Hepatocyte (in vitro differentiated cells): Measurements from ENCODE around the gene LRRC36. TPM values are rescaled to one million over a fixed set of nuclear protein-coding genes. Genes with fewer than 3 reads are reported as not detected.

Source experiments
- DNase-seq: peaks from one replicate; pipeline ENCODE4 v3.0.0-alpha.2; 2016; ENCODE audit warnings: low spot score
- H2AFZ ChIP-seq: fragments of 200-600 bp; sonication (generic); 2 replicates; pipeline ENCODE4 v1.6.0; 2016; ENCODE audit warnings: antibody characterized with exemption, mild to moderate bottlenecking
- H3K27ac ChIP-seq: fragments of 200-600 bp; sonication (generic); 2 replicates; pipeline ENCODE4 v1.5.1; 2016; ENCODE audit warnings: mild to moderate bottlenecking
- H3K27me3 ChIP-seq: fragments of 200-600 bp; sonication (generic); 2 replicates; pipeline ENCODE4 v1.6.1; 2016
- H3K36me3 ChIP-seq: fragments of 200-600 bp; sonication (generic); replicated peaks from 2 replicates; pipeline ENCODE4 v1.5.1; 2016; ENCODE audit warnings: low read depth; ENCODE audit not compliant: insufficient read depth
- H3K4me1 ChIP-seq: fragments of 200-600 bp; sonication (generic); 2 replicates; pipeline ENCODE4 v1.5.1; 2016; ENCODE audit warnings: mild to moderate bottlenecking, moderate library complexity; ENCODE audit not compliant: insufficient read depth
- H3K4me2 ChIP-seq: fragments of 200-600 bp; sonication (generic); 2 replicates; pipeline ENCODE4 v1.6.0; 2016
- H3K4me3 ChIP-seq: fragments of 200-600 bp; sonication (generic); 2 replicates; pipeline ENCODE4 v1.5.1; 2016; ENCODE audit warnings: mild to moderate bottlenecking
- H3K79me2 ChIP-seq: fragments of 200-600 bp; sonication (generic); 2 replicates; pipeline ENCODE4 v1.6.0; 2017; ENCODE audit warnings: mild to moderate bottlenecking
- H3K9me2 ChIP-seq: fragments of 200-600 bp; sonication (generic); replicated peaks from 2 replicates; pipeline ENCODE4 v1.6.0; 2017; ENCODE audit warnings: mild to moderate bottlenecking; ENCODE audit not compliant: insufficient read depth
- H3K9me3 ChIP-seq: fragments of 200-600 bp; sonication (generic); 2 replicates; pipeline ENCODE4 v1.5.1; 2016; ENCODE audit warnings: low read depth, mild to moderate bottlenecking
- H4K20me1 ChIP-seq: fragments of 200-600 bp; sonication (generic); 2 replicates; pipeline ENCODE4 v1.6.0; 2016; ENCODE audit warnings: mild to moderate bottlenecking; ENCODE audit not compliant: insufficient read depth, poor library complexity, severe bottlenecking
- CTCF ChIP-seq: fragments of 200-600 bp; sonication (generic); IDR thresholded peaks from 2 replicates; pipeline ENCODE4 v1.5.1; 2016; ENCODE audit warnings: antibody characterized with exemption, mild to moderate bottlenecking; ENCODE audit not compliant: poor library complexity
- EZH2 ChIP-seq: fragments of 200-600 bp; sonication (generic); IDR thresholded peaks from 2 replicates; pipeline ENCODE4 v1.6.1; 2016; ENCODE audit warnings: antibody characterized with exemption, mild to moderate bottlenecking, borderline replicate concordance
- EZH2phosphoT487 ChIP-seq: fragments of 200-600 bp; sonication (generic); IDR thresholded peaks from one replicate; pipeline ENCODE4 v1.6.1; 2018; ENCODE audit warnings: antibody characterized with exemption, mild to moderate bottlenecking, low read depth, moderate library complexity; ENCODE audit not compliant: unreplicated experiment, severe bottlenecking
- WGBS: methylation state at CpG from one replicate; pipeline ENCODE4 v1.1.6; 2016; ENCODE audit warnings: low lambda C conversion rate; ENCODE audit errors: missing lambda C conversion rate; 5-methylcytosine and 5-hydroxymethylcytosine counted together
- polyA plus RNA-seq: library from polyadenylated mRNA; unstranded; fragments of >200 nt; fragmentation: Nextera tagmentation; extraction: Ambion mirVana; gene quantifications from 2 replicates; pipeline ENCODE4 v1.2.1, GENCODE V29; 2016
- total RNA-seq: library from RNA; depleted of rRNA; stranded (reverse); fragments of >200 nt; gene quantifications from 2 replicates; pipeline ENCODE4 v1.2.3, GENCODE V29; 2014

LRRC36 gene
- total and polyA plus RNA-seq, 2 experiments from 2014 or later = 0.23 to 0.69 TPM

- DNase-seq = no peak
- H3K27me3 ChIP-seq = peaks cover 22% of the 10 kb centered on the region
- H4K20me1 ChIP-seq = no peaks in the 10 kb centered on the region
- no peak overlapping the region for H3K4me2 ChIP-seq
- no peak overlapping the region for H2AFZ ChIP-seq
- H3K79me2 ChIP-seq = no peaks in the 10 kb centered on the region
- no peak for TF ChIP-seq EZH2phosphoT487
- no peak for TF ChIP-seq EZH2
- no peak for TF ChIP-seq CTCF
- H3K9me3 ChIP-seq = no peaks in the 10 kb centered on the region
- no peak overlapping the region for H3K27ac ChIP-seq
- peaks cover 15% of the 10 kb centered on the region for H3K4me1 ChIP-seq
- H3K9me2 ChIP-seq = no peaks in the 10 kb centered on the region
- 96% methylated on average over 25 of the region's 27 CpGs for WGBS
- no peaks in the 10 kb centered on the region for H3K36me3 ChIP-seq
- no peak overlapping the region for H3K4me3 ChIP-seq
These were observed 63.5 kb downstream of the LRRC36 start for GRCh38 chr16:67389911-67390815.

DNA sequence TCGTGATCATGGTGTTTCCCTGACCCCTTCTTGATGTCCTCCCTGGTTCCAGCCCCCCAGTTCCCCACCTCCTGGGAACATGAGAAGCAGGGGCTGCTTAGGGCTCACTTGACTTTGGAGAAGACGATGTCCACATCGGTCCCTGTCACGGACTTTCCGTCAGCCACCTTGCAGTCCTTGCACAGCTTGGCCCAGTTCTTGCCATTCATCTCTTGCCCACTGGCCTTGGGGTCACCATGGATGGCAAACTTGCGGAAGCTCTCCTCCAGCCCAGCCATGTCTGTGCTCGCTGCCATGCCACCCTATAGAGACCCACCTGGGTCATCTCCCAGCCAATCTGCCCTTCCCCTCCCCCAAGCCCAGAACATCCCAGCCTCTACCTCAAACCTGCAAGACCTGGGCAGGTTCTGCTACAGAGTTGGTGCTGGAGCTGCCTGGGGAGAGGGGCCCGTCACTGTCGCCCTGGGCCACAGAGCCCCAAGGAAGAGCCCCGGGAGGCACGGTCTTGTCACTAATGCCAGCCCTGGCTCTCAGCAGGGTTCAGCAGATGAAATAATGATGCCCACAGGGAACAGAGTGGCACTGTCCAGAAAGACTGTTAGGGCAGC is 64.3 kb downstream of the LRRC36 start:
- H3K9me2 ChIP-seq = no peaks in the 10 kb centered on the region
- no peak overlapping the region for H3K4me2 ChIP-seq
- H3K4me3 ChIP-seq = no peak overlapping the region
- no peaks in the 10 kb centered on the region for H3K36me3 ChIP-seq
- TF ChIP-seq EZH2 (no peak), EZH2phosphoT487 (no peak), CTCF (no peak)
- H4K20me1 ChIP-seq = no peaks in the 10 kb centered on the region
- no peak overlapping the region for H2AFZ ChIP-seq
- no peaks in the 10 kb centered on the region for H3K79me2 ChIP-seq
- H3K27me3 ChIP-seq = peaks cover 29% of the 10 kb centered on the region
- DNase-seq = no peak
- H3K27ac ChIP-seq = no peak overlapping the region
- H3K9me3 ChIP-seq = no peaks in the 10 kb centered on the region
- 96% methylated on average over 11 of the region's 11 CpGs for WGBS
- H3K4me1 ChIP-seq = peaks cover 15% of the 10 kb centered on the region

DNA sequence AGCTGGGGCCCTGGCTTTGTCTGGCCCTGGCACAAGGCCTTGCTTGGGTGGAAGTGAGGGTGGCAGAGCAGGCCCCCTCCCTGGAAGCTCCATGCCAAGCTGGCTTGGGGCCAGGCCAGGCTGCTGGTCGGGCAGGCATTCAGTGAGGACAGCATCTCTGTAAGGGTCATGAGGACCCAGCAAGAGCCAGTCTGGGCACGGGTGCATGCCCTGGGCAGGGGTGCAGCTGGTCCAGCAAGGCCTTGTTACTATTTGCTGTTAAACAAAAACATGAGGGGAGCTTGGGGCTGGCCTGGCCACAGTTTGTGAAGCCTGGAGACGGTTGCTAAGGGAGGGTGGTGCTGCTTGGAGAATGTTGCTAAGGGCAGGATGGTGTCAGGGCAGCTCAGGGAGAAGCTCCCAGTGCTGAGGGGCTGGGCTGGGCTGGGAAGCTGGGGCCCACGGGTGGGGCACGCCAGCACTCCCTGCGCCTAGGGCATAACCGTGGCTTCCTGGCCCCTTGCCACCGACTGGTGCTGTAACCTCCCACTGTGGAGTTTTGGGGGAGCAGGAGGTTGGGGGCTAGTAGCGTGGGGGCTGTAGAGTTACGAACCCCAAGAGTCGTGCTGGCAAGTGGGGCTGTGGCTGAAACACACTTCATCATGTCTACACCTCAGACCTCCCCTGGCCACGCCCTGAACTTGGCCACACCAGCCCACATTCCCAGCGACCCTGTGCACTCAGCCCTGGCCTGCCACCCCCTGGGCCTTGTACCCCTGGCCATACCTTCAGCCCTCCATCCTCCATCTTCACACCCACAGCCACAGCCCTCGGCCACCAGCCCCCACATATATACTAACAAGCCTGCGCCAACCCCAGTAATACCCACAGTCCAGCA is 65.0 kb downstream of the LRRC36 start:
- H3K4me2 ChIP-seq = no peak overlapping the region
- H3K4me1 ChIP-seq = peaks cover 19% of the 10 kb centered on the region
- WGBS = 92% methylated on average over 12 of the region's 15 CpGs
- H4K20me1 ChIP-seq = no peaks in the 10 kb centered on the region
- H3K79me2 ChIP-seq = no peaks in the 10 kb centered on the region
- DNase-seq = no peak
- TF ChIP-seq EZH2phosphoT487 (no peak), CTCF (no peak), EZH2 (no peak)
- no peaks in the 10 kb centered on the region for H3K36me3 ChIP-seq
- H3K9me2 ChIP-seq = no peaks in the 10 kb centered on the region
- H3K9me3 ChIP-seq = no peaks in the 10 kb centered on the region
- no peak overlapping the region for H2AFZ ChIP-seq
- no peak overlapping the region for H3K4me3 ChIP-seq
- H3K27me3 ChIP-seq = peaks cover 29% of the 10 kb centered on the region
- H3K27ac ChIP-seq = no peak overlapping the region
